DND-41 (cell line): ENCODE measurements around the gene ESR1.
"Not testable (repeated sequence)": the region's sequence is repeated elsewhere in the genome, so short reads cannot be mapped to it uniquely, and the experiment has no call there.

Experiments
- ATAC-seq: fragments of 200-7000 bp; cut with Tn5 transposase; 3 replicates; pipeline ENCODE4 v1.9.1; 2021; ENCODE audit warnings: low read depth; ENCODE audit not compliant: insufficient read depth
- DNase-seq: peaks from one replicate; pipeline ENCODE4 v3.0.0-alpha.2; 2020
- H2AFZ ChIP-seq: 2 replicates; pipeline ENCODE4 v1.6.0; 2012; ENCODE audit warnings: low read depth, low read length
- H3K27ac ChIP-seq: 2 replicates; pipeline ENCODE4 v1.5.1; 2012; ENCODE audit warnings: low read length, inconsistent platforms
- H3K27me3 ChIP-seq: fragments of 200-600 bp; sonication (generic); 2 replicates; pipeline ENCODE4 v1.6.0; 2012; ENCODE audit warnings: low read length, mild to moderate bottlenecking, inconsistent platforms; ENCODE audit not compliant: insufficient read depth, poor library complexity
- H3K36me3 ChIP-seq: 2 replicates; pipeline ENCODE4 v1.5.1; 2012; ENCODE audit warnings: low read length, inconsistent platforms; ENCODE audit not compliant: insufficient read depth
- H3K4me1 ChIP-seq: 2 replicates; pipeline ENCODE4 v1.5.1; 2012; ENCODE audit warnings: mild to moderate bottlenecking, low read length; ENCODE audit not compliant: insufficient read depth
- H3K4me2 ChIP-seq: 2 replicates; pipeline ENCODE4 v1.6.0; 2012; ENCODE audit warnings: mild to moderate bottlenecking, moderate library complexity, low read length, inconsistent platforms; ENCODE audit not compliant: insufficient read depth
- H3K4me3 ChIP-seq, 2 experiments: fragments of 200-600 bp in 1 of 2; shearing (Covaris generic) in 1 of 2; 2 replicates each; pipeline ENCODE4 v1.5.1; 2012 to 2016; ENCODE audit warnings: inconsistent platforms in 2 of 2, low read length in 2 of 2, mild to moderate bottlenecking in 2 of 2, low read depth in 1 of 2, moderate library complexity in 1 of 2
- H3K79me2 ChIP-seq: 2 replicates; pipeline ENCODE4 v1.6.0; 2012; ENCODE audit warnings: low read length, inconsistent platforms; ENCODE audit not compliant: insufficient read depth
- H3K9ac ChIP-seq: 2 replicates; pipeline ENCODE4 v1.6.0; 2012; ENCODE audit warnings: low read depth, mild to moderate bottlenecking, inconsistent platforms, low read length, moderate library complexity
- H3K9me3 ChIP-seq: 2 replicates; pipeline ENCODE4 v1.5.1; 2012; ENCODE audit warnings: low read length, moderate library complexity, mild to moderate bottlenecking, inconsistent platforms; ENCODE audit not compliant: insufficient read depth, severe bottlenecking
- H4K20me1 ChIP-seq: 2 replicates; pipeline ENCODE4 v1.6.0; 2012; ENCODE audit warnings: low read length; ENCODE audit not compliant: insufficient read depth
- EZH2 ChIP-seq: IDR thresholded peaks from 3 replicates; pipeline ENCODE4 v1.6.1; 2012; ENCODE audit warnings: borderline replicate concordance, low read depth, mild to moderate bottlenecking, moderate library complexity, low read length, inconsistent platforms; ENCODE audit not compliant: severe bottlenecking
- TF ChIP-seq, protein P1 (sequence below): IDR thresholded peaks from 2 replicates; pipeline ENCODE4 v1.5.1; 2012; ENCODE audit warnings: borderline replicate concordance, low read length, moderate library complexity, mild to moderate bottlenecking; ENCODE audit not compliant: poor library complexity, severe bottlenecking; ENCODE audit errors: extremely low read depth

Gene ESR1

DNA sequence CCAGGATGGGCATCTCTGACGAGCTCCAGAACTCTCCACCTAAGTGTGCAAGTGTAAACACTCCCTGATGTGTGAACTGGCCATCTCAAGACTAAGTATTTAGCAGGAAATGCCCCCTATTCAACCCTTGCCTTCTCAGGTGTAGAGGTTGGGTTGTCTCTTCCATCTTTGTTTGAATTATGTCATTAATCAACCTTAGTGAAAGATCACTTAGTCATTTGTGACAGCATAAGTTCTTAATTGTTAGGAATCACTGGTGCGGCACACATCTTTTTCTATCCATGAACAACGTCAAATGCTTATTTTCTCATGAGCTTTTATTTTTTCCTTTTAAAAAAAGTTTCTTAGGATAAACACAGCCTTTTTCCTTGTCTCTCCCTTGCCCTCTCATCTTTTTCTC, 151.6 kb downstream of the ESR1 start:
- Histone ChIP-seq H3K9me3 (no peaks in the 10 kb centered on the region), H3K4me1 (no peaks in the 10 kb centered on the region), H3K27me3 (no peaks in the 10 kb centered on the region), H3K4me3 (no peak overlapping the region), H3K79me2 (no peaks in the 10 kb centered on the region), H3K4me2 (no peak overlapping the region), H3K9ac (no peak overlapping the region), H2AFZ (no peak overlapping the region), H3K36me3 (no peaks in the 10 kb centered on the region), H4K20me1 (no peaks in the 10 kb centered on the region), H3K27ac (no peak overlapping the region)
- no peak for DNase-seq
- TF ChIP-seq, protein P1, sequence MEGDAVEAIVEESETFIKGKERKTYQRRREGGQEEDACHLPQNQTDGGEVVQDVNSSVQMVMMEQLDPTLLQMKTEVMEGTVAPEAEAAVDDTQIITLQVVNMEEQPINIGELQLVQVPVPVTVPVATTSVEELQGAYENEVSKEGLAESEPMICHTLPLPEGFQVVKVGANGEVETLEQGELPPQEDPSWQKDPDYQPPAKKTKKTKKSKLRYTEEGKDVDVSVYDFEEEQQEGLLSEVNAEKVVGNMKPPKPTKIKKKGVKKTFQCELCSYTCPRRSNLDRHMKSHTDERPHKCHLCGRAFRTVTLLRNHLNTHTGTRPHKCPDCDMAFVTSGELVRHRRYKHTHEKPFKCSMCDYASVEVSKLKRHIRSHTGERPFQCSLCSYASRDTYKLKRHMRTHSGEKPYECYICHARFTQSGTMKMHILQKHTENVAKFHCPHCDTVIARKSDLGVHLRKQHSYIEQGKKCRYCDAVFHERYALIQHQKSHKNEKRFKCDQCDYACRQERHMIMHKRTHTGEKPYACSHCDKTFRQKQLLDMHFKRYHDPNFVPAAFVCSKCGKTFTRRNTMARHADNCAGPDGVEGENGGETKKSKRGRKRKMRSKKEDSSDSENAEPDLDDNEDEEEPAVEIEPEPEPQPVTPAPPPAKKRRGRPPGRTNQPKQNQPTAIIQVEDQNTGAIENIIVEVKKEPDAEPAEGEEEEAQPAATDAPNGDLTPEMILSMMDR, result no peak
- no peak for TF ChIP-seq EZH2
- ATAC-seq, result no peak

DNA sequence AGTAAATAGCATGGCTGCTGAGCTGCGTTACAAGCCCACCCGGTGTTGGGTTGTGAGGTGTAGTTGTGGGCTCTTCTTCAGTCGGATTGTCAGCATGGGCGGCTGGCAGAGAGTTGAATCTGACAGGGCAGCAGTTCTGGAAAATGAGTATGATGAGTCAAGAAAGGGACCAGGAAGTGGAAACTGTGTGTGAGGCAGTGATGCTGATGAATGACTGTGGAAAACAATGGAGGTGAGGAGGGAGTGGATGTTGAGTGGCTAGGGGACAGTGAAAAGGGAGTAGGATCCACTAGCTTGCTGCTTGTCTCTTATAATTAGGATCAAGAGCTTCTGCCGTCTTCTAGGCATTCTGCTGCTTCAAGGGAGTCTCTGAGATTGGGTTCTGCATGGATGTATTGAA, 154.3 kb downstream of the ESR1 start:
- no peaks in the 10 kb centered on the region for H4K20me1 ChIP-seq
- no peak overlapping the region for H2AFZ ChIP-seq
- no peaks in the 10 kb centered on the region for H3K4me1 ChIP-seq
- H3K4me2 ChIP-seq, result no peak overlapping the region
- DNase-seq (no peak), ATAC-seq (no peak)
- no peak overlapping the region for H3K27ac ChIP-seq
- H3K9me3 ChIP-seq, result no peaks in the 10 kb centered on the region
- TF ChIP-seq, protein P1, result no peak
- TF ChIP-seq EZH2, result no peak
- no peaks in the 10 kb centered on the region for H3K36me3 ChIP-seq
- H3K79me2 ChIP-seq, result no peaks in the 10 kb centered on the region
- no peak overlapping the region for H3K4me3 ChIP-seq
- no peak overlapping the region for H3K9ac ChIP-seq
- H3K27me3 ChIP-seq, result no peaks in the 10 kb centered on the region

DNA sequence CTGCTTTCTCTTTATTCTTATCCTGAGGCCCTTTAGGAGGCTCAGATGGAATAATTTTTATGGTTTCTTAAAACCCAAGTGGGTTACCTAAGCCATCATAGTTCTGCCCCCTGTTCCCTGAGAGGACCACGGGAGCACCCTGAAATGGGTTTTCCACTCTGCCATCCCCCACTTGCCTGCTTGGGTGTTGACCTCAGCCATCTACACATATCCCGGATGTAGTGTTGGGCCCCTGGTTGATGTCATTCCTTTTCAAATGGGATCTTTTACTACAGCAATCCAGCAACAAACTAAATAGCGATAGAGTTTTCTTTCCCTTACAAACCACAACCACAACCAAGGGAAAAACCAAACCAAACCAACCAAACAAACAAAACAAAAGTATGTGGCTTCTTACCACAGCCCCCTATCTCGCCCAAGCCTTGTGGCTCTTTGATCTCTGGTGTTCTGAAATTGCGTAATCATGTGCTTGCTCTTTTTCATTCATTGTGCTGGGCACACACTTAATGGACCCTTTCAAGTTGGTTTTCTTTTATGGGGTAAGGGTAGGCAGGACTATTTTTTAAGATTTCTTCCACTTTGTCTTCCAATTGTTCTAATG, 154.9 kb downstream of the ESR1 start:
- Histone ChIP-seq H2AFZ (no peak overlapping the region), H3K9me3 (no peaks in the 10 kb centered on the region), H3K4me1 (no peaks in the 10 kb centered on the region), H3K27ac (no peak overlapping the region), H3K4me3 (no peak overlapping the region), H4K20me1 (no peaks in the 10 kb centered on the region), H3K36me3 (no peaks in the 10 kb centered on the region), H3K4me2 (no peak overlapping the region), H3K79me2 (no peaks in the 10 kb centered on the region), H3K9ac (no peak overlapping the region), H3K27me3 (no peaks in the 10 kb centered on the region)
- DNase-seq (peak; percentile 51), ATAC-seq (peak; percentile 84)
- TF ChIP-seq, protein P1, result no peak
- TF ChIP-seq EZH2, result no peak

DNA sequence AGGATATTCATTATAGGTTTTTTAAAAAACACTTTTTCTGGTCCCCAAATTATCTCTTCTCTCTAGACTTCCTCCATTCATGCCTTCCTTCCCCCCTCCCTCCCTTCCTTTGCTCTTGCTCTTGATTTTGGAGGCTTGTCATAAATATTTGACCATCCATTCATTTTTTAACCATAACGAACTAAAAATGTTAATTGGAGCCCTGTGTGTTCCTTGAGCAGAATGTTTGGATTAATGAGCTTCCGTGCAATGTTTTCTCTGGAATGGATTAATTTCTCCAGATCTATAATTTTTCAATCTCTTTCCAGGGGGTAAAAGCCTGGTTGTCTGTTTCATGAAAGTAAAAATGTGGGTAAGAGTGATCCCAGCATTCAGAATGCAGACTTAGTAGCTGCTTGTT, 155.5 kb downstream of the ESR1 start:
- no peaks in the 10 kb centered on the region for H3K79me2 ChIP-seq
- no peak overlapping the region for H2AFZ ChIP-seq

DNA sequence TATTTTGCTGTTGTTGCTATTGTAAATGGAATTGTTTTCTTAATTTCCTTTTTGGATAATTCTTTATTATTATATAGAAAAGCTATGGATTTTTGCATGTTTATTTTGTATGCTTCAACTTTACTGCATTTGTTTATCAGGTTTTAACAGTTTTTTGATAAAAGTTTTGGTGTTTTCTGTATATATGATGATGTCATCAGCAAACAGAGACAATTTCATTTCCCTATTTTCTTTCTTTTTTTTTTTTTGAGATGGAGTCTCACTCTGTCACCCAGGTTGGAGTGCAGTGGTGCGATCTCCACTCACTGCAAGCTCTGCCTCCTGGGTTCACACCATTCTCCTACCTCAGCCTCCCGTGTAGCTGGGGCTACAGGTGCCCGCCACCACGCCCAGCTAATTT, 156.9 kb downstream of the ESR1 start:
- not testable (repeated sequence) for DNase-seq, H3K4me2 ChIP-seq, H3K4me1 ChIP-seq, H2AFZ ChIP-seq, H4K20me1 ChIP-seq, ATAC-seq, H3K36me3 ChIP-seq, H3K27ac ChIP-seq, H3K79me2 ChIP-seq, H3K9me3 ChIP-seq, H3K4me3 ChIP-seq, H3K9ac ChIP-seq, H3K27me3 ChIP-seq

More for the DNA sequence above, 155.5 kb downstream of the ESR1 start:
- H3K4me2 ChIP-seq, result no peak overlapping the region
- no peak overlapping the region for H3K4me3 ChIP-seq
- no peaks in the 10 kb centered on the region for H3K9me3 ChIP-seq
- ATAC-seq (no peak), DNase-seq (no peak)
- no peaks in the 10 kb centered on the region for H3K36me3 ChIP-seq
- H3K27me3 ChIP-seq, result no peaks in the 10 kb centered on the region
- H4K20me1 ChIP-seq, result no peaks in the 10 kb centered on the region
- no peaks in the 10 kb centered on the region for H3K4me1 ChIP-seq
- H3K27ac ChIP-seq, result no peak overlapping the region
- no peak overlapping the region for H3K9ac ChIP-seq
- TF ChIP-seq, protein P1, result no peak
- no peak for TF ChIP-seq EZH2
